A549 treated with CpdA at 1 μM for 4 hours (cell line): ENCODE results near the gene C19orf81. TPM values are rescaled to one million over a fixed set of nuclear protein-coding genes. Genes with fewer than 3 reads are reported as not detected.

Experiments
- total RNA-seq: library from RNA; stranded (reverse); fragments of 200-300 nt; extraction: Qiagen RNA extraction; gene quantifications from 5 replicates; pipeline ENCODE4 v1.2.3, GENCODE V29; 2022; ENCODE audit warnings: low read depth

Gene C19orf81
- 4.4 to 11.2 TPM (median 9.5 TPM) in 5 replicates for total RNA-seq

GRCh38 chr19:50649433-50650391, at the start of gene C19orf81:
Gene C19orf81, plus strand, starts transcription at chr19:50649445. Its CDS starts 0 bp downstream, at chr19:50649445.

DNA sequence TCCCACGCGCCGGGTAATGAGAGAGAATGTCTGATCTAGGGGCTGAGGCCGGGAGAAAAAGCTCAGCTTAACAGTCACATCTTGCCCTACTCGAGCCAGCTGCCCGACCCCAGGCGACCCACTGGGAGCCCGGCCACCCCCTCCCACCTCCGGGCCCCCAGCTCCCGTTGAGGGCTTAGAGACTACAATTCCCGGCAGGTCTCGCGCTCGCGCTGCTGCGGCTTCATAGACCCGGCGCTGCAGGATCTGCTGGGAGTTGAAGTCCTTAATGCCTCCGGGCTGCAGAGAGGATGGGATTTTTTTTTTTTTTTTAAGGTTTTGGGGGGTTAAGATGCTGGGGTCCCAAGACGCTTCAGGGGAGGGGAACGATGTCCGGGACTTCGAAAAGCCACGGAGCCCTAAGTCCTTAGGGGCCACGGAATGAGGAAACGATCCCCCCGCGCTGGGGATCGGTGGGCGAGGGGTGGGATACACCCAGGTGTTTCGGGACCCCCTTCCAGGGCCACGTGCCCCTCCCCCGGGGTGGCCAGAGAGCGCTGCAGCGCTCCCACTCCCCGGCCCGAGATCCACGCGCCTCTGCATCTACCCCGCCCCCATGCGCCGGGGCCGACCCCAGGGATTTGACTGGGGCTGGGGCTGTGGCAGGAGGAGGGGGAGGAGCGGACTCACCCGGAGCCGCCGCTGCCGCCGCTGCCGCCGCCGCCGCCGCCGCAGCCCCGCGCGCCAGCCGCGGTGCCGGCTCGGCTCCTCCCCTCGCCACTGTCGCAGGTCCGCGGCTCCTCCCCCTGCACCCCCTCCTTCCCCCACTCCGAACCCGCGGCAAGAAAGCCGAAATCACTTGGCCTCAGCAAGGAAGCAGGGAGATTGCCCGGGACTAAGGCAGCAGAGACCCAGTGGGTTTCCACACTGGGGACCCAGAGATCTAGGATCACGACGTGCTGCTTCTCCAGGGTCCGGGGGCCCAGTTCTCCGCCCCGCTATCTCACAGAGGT, 9.8 kb upstream of the C19orf81 start, which contains the start of gene SYT3:
Gene SYT3 (minus strand): TSS at position 761 of the 992 bp plus-strand sequence. CDS start 2,470 bp downstream, outside the sequence.

Other genes with a start within 250 kb of the C19orf81 start
- gene SPIB, start 230.5 kb upstream of the C19orf81 start, total RNA-seq: 0.18 to 0.51 TPM (median 0.33 TPM) in 5 replicates
- 0.03 TPM in 1 of 5 replicates, not detected in the others for gene MYBPC2, start 216.6 kb upstream of the C19orf81 start, total RNA-seq
- gene EMC10, start 172.9 kb upstream of the C19orf81 start, total RNA-seq: 104 to 161 TPM (median 149 TPM) in 5 replicates
- gene GARIN5A, start 172.6 kb upstream of the C19orf81 start, total RNA-seq: 1.9 to 2.3 TPM (median 2.2 TPM) in 5 replicates
- 52.1 to 89.0 TPM (median 82.4 TPM) in 5 replicates for gene JOSD2, start 138.3 kb upstream of the C19orf81 start, total RNA-seq
- gene ASPDH, start 135.5 kb upstream of the C19orf81 start, total RNA-seq: not detected in 5 replicates
- 0.31 to 0.76 TPM (median 0.60 TPM) in 5 replicates for gene LRRC4B, start 81.0 kb upstream of the C19orf81 start, total RNA-seq
- 0.36 to 0.76 TPM (median 0.51 TPM) in 5 replicates for gene SYT3, start 9.6 kb upstream of the C19orf81 start, total RNA-seq
- gene SHANK1, start 70.4 kb downstream of the C19orf81 start, total RNA-seq: 0.07 to 0.35 TPM (median 0.20 TPM) in 5 replicates
- 5.1 to 9.7 TPM (median 9.2 TPM) in 5 replicates for gene CLEC11A, start 73.9 kb downstream of the C19orf81 start, total RNA-seq
- gene GPR32, start 121.0 kb downstream of the C19orf81 start, total RNA-seq: not detected in 5 replicates
- not detected in 5 replicates for gene ACP4, start 141.0 kb downstream of the C19orf81 start, total RNA-seq
- gene KLK1, start 174.3 kb downstream of the C19orf81 start, total RNA-seq: 0.10 to 0.41 TPM (median 0.16 TPM) in 3 of 5 replicates, not detected in the others
- not detected in 5 replicates for gene KLK15, start 184.1 kb downstream of the C19orf81 start, total RNA-seq
- not detected in 5 replicates for gene KLK3, start 205.5 kb downstream of the C19orf81 start, total RNA-seq
- 0.03 TPM in 1 of 5 replicates, not detected in the others for gene KLK2, start 224.0 kb downstream of the C19orf81 start, total RNA-seq